ENCODE measurements around the gene NBEAL1.
"Not testable (repeated sequence)": the region's sequence is repeated elsewhere in the genome, so short reads cannot be mapped to it uniquely, and the experiment has no call there.

NBEAL1 gene

DNA sequence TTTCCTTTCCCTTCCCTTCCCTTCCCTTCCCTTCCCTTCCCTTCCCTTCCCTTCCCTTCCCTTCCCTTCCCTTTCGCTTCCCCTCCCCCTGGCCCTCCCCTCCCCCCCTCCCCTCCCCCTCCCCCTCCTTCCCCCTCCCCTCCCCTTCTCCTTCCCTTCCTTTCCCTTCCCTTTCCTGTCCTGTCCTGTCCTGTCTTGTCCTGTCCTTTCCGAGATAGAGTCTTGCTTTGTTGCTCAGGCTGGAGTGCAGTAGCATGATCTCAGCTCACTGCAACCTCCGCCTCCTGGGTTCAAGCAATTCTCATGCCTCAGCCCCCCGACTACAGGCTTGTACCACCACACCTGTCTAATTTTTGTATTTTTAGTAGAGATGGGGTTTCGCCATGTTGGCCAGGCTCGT is 24.5 kb downstream of the NBEAL1 start:
- not testable (repeated sequence) for DNase-seq (ENCODE audit: low read depth)

DNA sequence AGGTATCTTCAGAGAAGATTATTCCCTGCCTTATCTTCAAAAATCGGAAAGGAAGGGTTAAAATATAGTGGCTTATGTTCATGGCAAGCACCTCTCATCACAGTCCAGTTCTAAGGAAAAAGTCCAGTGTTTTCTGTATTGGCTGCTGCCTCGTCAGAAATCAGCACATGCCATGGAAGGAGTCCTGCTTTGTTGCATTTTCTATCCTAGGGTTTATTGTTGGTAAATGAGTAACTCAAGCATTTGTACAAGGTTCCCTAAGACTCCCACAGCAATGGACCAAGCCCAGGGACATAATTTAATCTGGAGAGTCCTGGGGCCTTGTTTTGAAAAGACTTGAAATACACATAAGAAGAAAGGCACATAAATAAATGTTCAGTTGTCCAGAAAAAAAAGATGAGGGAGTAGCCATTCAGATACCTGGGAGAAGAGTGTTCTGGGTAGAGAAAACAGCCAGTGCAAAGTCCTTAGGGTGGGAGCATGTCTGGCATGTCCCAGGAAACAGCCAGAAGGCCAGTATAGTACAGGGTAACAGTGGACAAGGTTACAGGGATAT is 26.4 kb downstream of the NBEAL1 start:
- DNase-seq (ENCODE audit: low read depth) = no peak

DNA sequence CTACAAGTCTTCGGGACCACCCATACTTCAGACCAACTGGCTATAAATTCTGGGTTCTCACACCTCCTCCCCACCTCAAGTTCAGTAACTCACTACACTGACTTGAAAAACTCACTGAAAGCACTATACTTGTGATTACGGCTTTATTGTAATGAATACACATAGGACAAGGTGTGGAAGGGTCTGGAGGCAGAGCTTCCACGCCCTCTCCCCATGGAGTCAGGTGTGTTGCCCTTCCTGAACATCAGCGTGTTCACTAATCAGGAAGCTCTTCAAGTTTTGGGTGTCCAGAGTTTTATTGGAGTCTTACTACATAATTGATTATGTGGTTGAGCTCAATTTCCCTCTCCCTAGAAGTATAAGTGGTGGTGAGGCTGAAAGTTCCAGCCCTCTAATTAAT is 27.5 kb downstream of the NBEAL1 start:
- DNase-seq (ENCODE audit: low read depth) = no peak

DNA sequence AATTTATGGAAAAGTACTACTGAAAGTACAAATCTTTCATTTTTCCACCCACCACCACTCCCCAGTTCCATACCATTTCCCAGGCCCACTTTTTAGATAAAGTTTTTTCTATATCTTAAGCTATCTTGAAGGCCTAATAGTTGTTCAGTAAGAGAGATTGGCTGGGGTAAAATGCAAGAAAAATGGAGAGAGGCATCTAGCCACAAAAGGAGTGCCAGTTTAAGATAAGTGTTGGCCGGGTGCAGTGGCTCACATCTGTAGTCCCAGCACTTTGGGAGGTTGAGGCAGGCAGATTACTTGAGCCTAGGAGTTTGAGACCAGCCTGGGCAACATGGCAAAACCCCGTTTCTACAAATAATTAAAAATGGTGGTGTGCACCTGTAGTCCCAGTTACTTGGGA is 28.6 kb downstream of the NBEAL1 start:
- DNase-seq (ENCODE audit: low read depth) = no peak

DNA sequence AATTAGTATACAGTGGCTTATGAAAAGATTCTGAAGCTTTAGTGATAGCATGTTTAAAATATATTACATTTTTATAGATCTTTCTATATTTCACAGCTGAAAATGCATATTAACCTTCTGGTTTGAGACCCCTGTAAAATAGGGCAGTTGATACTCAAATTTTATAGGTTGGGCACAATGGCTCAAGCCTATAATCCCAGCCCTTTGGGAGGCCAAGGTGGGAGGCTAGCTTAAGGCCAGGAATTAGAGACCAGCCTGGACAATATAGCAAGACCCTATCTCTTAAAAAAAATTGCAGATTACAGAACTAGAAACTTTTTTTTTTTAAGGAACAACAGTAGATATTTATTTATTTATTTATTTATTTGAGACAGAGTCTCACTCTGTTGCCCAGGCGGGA is 31.2 kb downstream of the NBEAL1 start:
- no peak for DNase-seq (ENCODE audit: low read depth)

DNA sequence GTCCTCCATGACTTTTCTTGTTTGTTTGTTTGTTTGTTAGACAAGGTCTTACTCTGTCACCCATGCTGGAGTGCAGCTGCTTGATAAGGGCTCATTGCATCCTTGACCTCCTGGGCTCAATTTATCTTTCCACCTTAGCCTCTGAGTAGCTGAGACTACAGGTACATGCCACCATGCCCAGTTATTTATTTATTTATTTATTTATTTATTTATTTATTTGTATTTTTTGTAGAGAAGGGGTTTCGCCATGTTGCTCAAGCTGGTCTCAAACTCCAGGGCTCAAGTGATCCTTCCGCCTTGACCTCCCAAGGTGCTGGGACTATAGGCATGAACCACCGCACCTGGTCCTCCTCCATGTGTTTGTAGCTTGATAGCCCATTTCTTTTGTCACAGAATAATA is 37.9 kb downstream of the NBEAL1 start:
- DNase-seq (ENCODE audit: low read depth) = no peak

DNA sequence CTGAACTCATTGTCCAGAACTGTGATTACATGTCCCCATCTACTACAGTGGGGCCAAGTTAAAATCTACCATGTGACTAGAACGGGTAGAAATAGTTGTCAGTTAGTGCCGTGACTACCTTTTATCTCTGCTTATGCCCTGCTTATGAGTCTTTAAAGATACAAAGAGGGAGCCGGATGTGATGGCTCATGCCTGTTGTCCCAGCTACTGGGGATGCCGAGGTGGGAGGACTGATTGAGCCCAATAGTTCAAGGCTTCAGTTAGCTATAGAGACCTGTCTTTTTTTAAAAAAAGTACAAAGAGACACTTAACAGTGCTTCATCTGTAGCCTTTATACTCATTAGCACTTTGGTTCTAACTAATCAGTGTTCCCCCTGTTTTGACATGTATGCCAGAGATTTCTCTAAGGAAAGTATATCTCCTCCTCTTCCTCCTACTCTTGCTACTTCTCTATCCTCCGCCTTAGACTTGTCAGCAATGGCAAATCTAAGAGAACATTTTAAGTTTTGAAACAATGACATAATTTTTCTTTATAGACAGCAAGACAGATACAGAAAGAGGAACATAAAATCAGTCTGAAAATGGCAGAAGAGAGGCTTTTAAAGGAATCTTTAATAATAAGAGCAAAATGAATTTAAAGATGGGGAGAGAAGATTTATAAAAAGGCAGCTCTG is 45.0 kb downstream of the NBEAL1 start:
- DNase-seq (ENCODE audit: low read depth) = no peak

DNA sequence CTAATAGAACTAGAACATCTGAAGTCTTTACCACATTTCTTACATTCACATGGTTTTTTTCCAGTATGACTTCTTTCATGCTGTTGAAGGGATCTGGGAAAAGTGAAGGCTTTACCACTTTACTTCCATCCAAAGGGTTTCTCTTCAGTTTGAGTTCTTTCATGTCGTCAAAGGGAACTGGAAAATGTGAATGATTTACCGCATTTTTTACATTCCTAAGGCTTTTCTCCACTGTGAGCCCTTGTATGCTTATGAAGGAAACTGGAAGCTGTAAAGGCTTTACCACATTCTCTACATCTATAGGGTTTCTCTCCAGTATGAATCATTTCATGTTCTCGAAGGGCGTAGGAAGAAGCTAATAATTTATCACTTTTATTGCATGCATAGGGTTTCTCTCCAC is 46.7 kb downstream of the NBEAL1 start:
- no peak for DNase-seq (ENCODE audit: low read depth)

DNA sequence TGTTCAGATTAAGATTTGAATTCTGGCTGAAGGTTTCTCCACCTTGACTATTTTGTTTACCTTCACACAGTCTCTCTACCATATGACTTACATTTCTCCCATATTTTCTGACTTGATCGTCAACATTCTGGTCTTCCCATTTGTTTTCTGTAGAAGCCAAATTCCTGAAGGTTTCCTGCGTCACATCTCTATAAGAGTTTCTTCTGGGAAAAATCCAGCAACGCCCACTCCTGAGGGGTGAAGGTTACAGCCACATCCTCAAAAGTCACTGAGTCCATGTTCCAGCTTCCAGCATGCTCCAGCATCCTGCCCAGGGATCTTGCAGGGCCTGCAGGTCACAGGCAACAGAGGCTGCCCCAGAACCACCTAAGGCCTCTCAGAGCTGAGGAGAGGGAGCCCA is 47.5 kb downstream of the NBEAL1 start:
- no peak for DNase-seq (ENCODE audit: low read depth)

DNA sequence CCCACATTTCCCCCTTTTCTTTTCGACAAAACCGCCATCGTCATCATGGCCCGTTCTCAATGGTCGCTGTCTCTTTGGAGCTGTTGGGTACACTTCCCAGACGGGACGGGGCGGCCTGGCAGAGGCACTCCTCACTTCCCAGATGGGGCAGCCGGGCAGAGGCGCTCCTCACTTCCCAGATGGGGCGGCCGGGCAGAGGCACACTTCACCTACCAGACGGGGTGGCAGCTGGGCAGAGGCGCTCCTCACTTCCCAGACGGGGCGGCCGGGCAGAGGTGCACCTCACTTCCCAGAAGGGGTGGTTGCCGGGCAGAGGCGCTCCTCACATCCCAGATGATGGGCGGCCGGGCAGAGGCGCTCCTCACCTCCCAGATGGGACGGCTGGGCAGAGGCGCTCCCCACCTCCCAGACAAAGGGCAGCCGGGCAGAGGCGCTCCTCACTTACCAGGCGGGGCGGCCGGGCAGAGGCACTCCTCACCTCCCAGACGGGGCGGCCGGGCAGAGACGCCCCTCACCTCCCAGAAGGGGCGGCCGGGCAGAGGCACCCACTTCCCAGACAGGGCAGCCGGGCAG is 51.9 kb downstream of the NBEAL1 start:
- DNase-seq (ENCODE audit: low read depth) = not testable (repeated sequence)

DNA sequence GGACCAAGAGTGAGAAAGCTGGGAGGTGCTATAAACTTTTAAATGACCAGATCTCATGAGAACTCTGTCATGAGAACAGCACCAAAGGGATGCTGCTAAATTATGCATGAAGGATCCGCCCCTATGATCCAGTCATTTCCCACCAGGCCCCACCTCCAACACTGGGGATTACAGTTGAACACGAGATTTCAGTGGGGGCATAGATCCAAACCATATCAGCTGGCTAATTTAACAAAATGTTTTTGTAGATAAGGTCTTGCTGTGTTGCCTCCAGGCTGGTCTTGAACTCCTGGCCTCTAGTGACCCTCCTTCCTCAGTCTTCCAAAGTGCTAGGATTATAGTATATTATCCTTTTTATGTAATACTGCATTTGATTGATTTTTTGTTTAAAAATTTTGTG is 56.0 kb downstream of the NBEAL1 start:
- no peak for DNase-seq (ENCODE audit: low read depth)

DNA sequence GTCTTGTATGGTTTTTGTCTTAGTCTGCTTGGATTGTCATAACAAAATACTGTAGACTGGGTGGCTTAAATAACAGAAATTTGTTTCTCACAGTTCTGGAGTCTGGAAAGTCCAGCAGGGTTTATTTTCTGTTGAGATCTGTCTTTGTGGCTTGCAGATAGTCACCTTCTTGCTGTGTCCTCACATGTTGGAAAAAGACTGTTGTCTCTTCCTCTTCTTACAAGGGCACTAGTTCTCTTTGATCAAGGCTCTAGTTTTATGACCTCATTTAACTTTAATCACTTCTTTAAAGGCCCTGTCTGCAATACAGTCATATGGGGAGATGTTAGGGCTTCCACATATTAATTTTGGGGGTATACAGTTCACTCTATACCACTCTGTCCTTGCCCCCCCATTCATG is 56.5 kb downstream of the NBEAL1 start:
- no peak for DNase-seq (ENCODE audit: low read depth)

DNA sequence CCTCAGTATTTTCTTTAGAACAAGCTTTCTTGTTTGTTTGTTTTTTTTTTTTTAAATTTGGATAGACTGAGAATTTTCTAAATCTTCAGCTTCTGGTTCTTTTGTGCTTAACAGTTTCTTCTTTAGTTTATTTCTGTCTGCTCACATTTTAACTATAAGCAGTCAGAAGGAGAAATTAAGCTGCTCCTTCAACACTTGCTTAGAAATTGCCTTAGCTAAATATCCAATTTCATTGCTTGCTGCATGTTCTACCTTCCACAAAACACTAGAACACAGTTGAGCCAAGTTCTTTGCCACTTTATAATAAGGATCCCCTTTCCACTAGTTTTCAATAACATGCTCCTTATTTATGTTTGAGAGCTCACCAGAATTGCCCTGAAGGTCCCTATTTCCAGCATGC is 57.7 kb downstream of the NBEAL1 start:
- DNase-seq (ENCODE audit: low read depth) = no peak

DNA sequence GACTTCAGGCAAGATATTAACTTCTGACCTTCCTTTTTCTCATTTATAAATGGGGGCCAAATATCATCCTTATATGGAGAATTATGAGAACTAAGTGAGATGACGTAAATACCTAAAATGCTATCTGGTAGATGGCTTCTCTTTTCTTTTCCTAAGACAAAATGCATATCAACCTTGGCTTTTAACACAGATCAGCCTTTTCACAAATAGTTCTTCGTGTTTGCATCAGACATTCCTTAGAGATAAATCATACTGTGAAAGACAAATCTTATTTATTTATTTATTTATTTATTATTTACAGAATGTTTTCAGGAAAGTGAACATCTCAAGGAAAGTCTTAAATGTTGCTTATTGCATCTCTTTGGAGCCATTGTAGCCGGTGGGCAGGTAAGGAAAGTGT is 62.8 kb downstream of the NBEAL1 start:
- DNase-seq (ENCODE audit: low read depth) = no peak

DNA sequence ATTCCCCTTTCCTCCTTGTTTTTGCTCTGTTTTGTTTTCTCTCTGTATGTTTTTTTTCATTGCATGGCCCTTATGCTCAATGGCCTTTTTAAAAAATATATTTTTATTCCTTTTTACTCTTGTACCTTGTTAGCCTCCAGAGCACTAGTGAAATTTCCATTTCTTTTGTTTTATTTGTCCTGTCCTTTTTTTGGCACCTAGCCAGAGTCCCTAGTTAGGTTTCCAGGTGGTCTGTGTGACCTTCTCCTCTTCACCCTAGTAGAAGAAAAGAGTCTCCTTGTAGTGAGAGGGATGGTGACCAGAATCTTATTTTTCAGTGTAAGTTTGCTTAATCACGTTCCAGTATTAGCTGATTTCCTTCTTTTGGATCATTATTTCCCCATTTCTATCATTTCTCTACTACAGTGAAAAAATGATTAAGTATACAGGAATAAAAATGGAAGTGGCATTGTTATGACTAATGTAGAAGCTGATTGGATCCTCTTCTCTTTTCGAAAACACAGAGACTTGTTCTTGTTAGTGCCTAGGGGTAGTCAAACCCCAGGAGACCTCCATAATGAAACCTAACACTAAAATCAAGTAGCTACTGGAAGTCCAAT is 65.9 kb downstream of the NBEAL1 start:
- no peak for DNase-seq (ENCODE audit: low read depth)

DNA sequence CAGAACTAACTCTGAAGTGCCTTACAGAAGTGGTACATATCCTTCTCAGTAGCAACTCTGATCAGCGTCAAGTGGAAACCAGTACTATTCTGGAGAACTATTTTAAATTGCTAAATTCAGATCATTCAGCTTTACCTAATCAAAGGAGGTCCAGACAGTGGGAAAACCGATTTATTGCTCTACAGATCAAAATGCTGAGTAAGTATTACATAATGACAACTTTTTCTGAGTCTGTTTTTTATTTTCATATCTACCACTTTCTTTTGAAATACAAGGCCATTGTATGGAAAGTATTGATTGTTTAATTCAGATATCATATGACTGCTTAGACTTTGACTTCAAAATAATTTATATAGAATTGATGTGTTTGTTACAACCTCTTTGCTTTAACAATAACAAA is 68.7 kb downstream of the NBEAL1 start:
- DNase-seq (ENCODE audit: low read depth) = no peak

DNA sequence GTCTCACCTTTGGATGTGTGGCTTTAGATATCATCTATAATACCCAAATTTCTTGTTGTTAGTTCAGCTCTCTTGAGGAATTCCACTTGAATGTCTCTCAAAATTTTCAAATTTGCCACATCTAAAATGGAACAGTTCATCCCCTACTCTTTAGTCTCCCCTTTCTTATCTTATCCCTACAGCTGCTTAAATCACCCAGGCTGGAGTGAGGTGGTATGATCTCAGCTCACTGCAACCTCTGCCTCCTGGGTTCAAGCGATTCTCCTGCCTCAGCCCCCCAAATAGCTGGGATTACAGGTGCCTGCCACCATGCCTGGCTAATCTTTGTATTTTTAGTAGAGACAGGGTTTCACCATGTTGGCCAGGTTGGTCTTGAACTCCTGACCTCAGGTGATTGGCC is 71.7 kb downstream of the NBEAL1 start:
- not testable (repeated sequence) for DNase-seq (ENCODE audit: low read depth)

DNA sequence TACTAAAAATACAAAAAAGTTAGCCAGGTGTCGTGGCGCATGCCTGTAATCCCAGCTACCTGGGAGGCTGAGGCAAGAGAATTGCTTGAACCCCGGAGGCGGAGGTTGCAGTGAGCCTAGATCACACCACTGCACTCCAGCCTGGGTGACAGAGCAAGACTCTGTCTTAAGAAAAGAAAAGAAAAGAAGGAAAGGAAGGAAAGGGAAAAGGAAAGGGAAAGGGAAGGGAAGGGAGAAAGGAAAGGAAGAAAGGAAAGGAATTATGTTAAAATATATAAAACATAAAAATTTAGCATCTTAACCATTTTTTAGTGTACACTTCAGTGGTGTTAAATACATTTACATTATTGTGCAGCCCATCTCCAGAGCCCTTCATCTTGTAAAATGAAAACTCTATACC is 76.0 kb downstream of the NBEAL1 start:
- DNase-seq (ENCODE audit: low read depth) = not testable (repeated sequence)

DNA sequence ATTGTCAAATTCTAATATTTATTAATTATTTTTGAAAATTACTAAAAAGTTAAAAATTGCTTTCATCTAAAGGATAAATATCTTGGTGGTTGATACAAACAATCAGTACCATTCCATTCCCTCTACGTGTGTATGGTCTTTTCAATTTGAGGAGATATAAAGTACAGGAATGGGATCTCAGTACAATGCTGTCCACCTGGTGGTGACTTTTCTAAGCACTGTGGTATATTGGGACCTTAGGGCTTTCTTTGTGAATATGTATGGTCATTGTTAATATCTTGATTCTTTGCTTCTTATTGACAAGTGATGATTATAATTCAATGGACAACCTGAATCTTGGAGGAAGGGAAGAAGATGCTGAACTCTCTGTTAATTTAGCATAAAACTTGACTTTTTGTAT is 83.1 kb downstream of the NBEAL1 start:
- no peak for DNase-seq (ENCODE audit: low read depth)

DNA sequence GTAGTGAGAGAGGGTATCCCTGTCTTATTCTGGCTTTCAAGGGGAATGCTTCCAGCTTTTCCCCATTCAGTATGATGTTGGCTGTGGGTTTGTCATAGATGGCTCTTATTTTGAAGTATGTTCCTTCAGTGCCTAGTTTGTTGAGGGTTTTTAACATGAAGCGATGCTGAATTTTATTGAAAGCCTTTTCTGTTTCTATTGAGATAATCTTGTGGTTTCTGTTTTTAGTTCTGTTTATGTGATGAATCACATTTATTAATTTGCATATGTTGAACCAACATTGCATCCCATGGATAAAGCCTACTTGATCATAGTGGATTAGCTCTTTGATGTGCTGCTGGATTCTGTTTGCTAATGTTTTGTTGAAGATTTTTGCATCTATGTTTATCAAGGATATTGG is 87.7 kb downstream of the NBEAL1 start:
- DNase-seq (ENCODE audit: low read depth) = not testable (repeated sequence)

DNA sequence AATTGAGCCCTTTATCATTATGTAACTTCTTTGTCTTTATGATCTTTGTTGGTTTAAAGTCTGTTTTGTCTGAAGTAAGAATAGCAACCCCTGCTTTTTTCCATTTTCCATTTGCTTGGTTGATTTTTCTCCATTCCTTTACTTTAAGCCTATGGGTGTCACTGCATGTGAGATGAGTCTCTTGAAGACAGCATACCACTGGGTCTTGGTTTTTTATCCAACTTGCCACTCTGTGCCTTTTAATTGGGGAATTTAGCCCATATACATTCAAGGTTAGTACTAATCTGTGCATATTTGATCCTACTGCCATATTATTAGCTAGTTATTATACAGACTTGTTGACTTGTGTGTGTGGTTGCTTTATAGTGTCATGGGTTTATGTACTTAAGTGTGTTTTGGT is 89.6 kb downstream of the NBEAL1 start:
- DNase-seq (ENCODE audit: low read depth) = no peak

DNA sequence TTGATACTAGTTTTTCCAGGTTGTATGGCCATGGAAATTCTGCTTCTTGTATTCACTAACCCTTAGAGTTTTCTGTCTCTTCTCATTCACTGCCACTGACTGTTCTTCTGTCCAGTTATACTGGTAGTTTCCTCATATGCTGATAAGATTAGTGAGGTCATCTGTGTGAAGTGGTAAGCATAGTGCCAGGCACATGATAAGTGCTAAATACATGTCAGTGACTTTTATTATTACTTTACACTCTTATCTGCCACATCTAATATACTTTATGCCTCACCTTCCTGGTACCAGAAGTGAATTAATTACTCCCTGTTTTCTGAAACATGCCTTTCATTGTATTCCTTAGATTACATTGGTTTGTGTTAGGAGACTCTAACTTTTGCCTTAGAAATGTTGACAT is 91.3 kb downstream of the NBEAL1 start:
- DNase-seq (ENCODE audit: low read depth) = no peak

DNA sequence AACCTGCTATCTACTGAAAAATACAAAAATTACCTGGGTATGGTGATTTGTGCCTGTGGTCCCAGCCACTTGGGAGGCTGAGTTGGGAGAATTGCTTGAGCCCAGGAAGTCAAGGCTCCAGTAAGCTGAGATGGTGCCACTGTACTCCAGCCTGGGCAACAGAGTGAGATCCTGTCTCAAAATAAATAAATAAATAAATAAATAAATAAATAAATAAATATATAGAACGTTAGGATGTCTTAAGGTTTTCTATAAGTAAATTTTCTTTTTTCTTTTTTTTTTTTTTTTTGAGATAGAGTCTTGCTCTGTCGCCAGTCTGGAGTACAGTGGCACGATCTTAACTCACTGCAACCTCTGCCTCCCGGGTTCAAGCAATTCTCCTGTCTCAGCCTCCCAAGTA is 95.8 kb downstream of the NBEAL1 start:
- DNase-seq (ENCODE audit: low read depth) = not testable (repeated sequence)

DNA sequence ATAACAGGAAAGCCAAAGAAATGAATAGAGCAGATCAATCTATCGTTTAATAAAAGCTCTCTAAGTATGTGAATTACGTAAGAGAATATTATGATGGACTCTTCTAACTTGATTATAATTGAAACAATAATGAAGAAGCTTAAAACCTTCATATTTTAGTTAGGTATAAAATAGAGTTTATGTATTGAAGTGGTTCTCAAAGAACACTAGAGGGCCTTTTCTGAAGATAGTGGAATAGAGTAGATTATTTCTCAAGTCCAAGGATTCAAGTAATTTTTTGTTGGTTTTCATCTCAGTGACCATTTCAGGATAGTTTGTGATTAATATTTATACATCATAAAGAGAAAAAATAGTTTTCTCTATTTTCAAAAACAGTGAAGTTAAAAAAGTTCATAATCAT is 97.7 kb downstream of the NBEAL1 start:
- no peak for DNase-seq (ENCODE audit: low read depth)

All from stimulated activated CD8-positive, alpha-beta memory T cell treated with anti-CD3 and anti-CD28 coated beads, Interleukin-12 subunit alpha, Interleukin-12 subunit beta, amount 100 ng/mL, for 1 hour (primary cell).